AG04449 (cell line): Measurements from ENCODE around the gene ASCC3.

Source experiments
- CTCF ChIA-PET: fragments of 350-600 bp; formaldehyde crosslinking; extraction: SDS; loops from one replicate; lab custom pipeline; 2021; ENCODE audit warnings: antibody characterized with exemption; lab: Yijun Ruan, JAX
- POLR2A ChIA-PET: fragments of 400-600, 350-600 bp; formaldehyde crosslinking; extraction: SDS; loops from one replicate; lab custom pipeline; 2020; ENCODE audit warnings: antibody characterized with exemption, inconsistent platforms; lab: Yijun Ruan, JAX
- DNase-seq: peaks from one replicate; pipeline ENCODE4 v3.0.0-alpha.2; 2010; ENCODE audit warnings: low read depth, low spot score
- H3K4me3 ChIP-seq: 2 replicates; pipeline ENCODE4 v1.5.1; 2011; ENCODE audit warnings: low read depth, mild to moderate bottlenecking, control low read depth, low read length
- TF ChIP-seq, protein P1 (sequence below): IDR thresholded peaks from one replicate; pipeline ENCODE4 v1.5.1; 2011; ENCODE audit warnings: mild to moderate bottlenecking, moderate library complexity, low read length, control low read depth, inconsistent platforms; ENCODE audit not compliant: insufficient read depth; ENCODE audit errors: missing control alignments

Gene ASCC3

GRCh38 chr6:100785982-100786381 is 95.1 kb downstream of the ASCC3 start:
- H3K4me3 ChIP-seq = no peak overlapping the region
- no peak for DNase-seq
- ChIA-PET POLR2A (no interaction called here), CTCF (no interaction called here)
- TF ChIP-seq, protein P1, sequence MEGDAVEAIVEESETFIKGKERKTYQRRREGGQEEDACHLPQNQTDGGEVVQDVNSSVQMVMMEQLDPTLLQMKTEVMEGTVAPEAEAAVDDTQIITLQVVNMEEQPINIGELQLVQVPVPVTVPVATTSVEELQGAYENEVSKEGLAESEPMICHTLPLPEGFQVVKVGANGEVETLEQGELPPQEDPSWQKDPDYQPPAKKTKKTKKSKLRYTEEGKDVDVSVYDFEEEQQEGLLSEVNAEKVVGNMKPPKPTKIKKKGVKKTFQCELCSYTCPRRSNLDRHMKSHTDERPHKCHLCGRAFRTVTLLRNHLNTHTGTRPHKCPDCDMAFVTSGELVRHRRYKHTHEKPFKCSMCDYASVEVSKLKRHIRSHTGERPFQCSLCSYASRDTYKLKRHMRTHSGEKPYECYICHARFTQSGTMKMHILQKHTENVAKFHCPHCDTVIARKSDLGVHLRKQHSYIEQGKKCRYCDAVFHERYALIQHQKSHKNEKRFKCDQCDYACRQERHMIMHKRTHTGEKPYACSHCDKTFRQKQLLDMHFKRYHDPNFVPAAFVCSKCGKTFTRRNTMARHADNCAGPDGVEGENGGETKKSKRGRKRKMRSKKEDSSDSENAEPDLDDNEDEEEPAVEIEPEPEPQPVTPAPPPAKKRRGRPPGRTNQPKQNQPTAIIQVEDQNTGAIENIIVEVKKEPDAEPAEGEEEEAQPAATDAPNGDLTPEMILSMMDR = no peak

DNA sequence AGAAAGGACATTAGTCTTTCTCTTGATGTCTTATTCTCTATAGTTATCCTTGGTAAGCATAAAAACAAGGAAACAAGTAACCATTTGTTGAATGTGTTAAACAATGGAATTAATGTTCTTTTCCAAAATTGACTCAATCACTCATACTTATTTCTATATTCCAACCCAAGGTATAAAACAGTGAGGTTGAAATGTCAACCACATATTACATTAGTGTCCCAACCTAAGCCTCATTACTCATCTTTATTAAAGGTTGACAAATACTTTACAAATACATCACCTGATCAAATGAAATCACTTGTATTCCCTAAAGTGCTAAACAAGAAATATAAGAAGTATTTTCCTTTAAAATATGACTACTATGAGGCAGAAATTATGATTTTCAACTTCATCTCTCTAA is 100.5 kb downstream of the ASCC3 start:
- POLR2A ChIA-PET = no interaction called here
- CTCF ChIA-PET = no interaction called here
- no peak overlapping the region for H3K4me3 ChIP-seq
- TF ChIP-seq, protein P1 = no peak
- DNase-seq = no peak

DNA sequence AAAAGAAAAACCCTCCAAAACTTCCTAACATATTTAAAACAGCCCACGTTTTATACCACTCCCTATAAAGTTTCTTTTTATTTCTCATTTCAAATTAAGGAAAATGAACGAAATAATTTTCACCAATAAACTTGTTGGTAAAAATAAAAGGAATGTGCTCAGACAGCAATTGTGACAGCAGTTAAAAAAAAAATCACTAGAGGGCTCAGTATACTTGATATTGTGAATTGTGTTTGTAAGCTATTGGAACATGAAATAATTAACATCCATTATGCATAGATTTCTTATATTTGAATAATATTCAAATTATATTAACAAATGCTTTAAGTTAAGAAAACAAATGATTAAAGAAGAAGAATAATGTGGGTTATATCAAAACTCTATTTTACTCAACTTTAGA is 105.5 kb downstream of the ASCC3 start:
- no peak for DNase-seq
- ChIA-PET CTCF (interaction anchor here (1.0 to 1.2 kb wide), 2 partner anchors 13 to 105 kb away, joined by 3 to 4 read pairs; partner anchors contain the start of gene ASCC3), POLR2A (no interaction called here)
- TF ChIP-seq, protein P1 = no peak
- no peak overlapping the region for H3K4me3 ChIP-seq

DNA sequence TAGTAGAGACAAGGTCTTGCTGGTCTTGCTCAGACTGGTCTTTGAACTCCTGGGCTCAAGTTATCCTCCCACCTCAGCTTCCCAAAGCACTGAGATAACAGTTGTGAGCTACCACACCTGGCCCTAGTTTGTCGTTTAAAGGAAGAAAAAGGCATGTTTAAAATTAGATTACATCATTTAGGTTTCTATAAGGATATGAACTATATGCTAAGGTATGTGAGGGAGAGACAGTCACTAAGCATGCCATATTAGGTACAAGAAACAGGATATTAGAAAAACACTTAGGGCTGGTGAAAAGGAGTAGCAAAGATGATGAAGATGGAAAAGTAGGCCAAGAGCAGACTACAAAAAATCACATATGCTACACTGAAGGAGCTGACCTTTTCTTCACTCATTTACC is 106.4 kb downstream of the ASCC3 start:
- ChIA-PET POLR2A (no interaction called here), CTCF (no interaction called here)
- TF ChIP-seq, protein P1 = no peak
- peak; percentile 10 for DNase-seq
- H3K4me3 ChIP-seq = no peak overlapping the region

DNA sequence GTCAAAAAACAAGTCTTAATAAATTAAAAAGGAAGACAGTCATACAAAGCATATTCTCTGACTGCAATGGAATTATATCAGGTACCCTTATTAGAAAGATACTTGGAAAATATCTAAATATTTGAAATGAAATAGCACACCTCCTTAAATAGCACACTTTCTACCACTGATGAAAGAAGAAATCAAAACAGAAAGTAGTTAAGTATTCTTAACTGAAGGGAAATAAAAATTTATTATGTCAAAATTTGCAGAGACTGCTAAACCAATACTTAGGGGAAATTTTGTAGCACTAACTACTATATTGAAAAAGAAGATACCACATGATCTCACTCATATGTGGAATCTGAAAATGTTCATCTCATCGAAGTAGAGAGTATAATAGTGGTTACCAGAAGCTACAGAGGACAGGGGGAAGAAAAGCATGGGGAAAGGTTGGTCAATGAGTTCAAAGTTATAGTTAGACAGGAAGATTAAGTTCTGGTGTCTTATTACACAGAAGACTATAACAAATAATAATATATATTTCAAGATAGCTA is 112.2 kb downstream of the ASCC3 start:
- ChIA-PET CTCF (no interaction called here), POLR2A (no interaction called here)
- DNase-seq = no peak

GRCh38 chr6:100763617-100764241 is 117.4 kb downstream of the ASCC3 start:
- TF ChIP-seq, protein P1 = no peak
- ChIA-PET CTCF (no interaction called here), POLR2A (no interaction called here)
- H3K4me3 ChIP-seq = no peak overlapping the region
- DNase-seq = no peak

More for the DNA sequence above, 112.2 kb downstream of the ASCC3 start:
- TF ChIP-seq, protein P1 = no peak
- no peak overlapping the region for H3K4me3 ChIP-seq
